NCI-H2171 treated with DMSO at 0.1 percent for 48 hours (cell line): ENCODE data around the gene DOCK9.

Experiments
- DNase-seq: peaks from one replicate; lab custom pipeline; 2025; lab: John Stamatoyannopoulos, UW

The DOCK9 gene

GRCh38 chr13:98977568-98978265, at the start of gene DOCK9:
TSS of gene DOCK9 (minus strand) at chr13:98978064. CDS start at chr13:98977909, 155 bp downstream.
- DNase-seq = no peak

- DNase-seq = no peak
These were observed 49.4 kb upstream of the DOCK9 start for GRCh38 chr13:99027260-99027659.

- no peak for DNase-seq
These were observed 45.1 kb upstream of the DOCK9 start for GRCh38 chr13:99022941-99023340.

GRCh38 chr13:99018418-99019180, 40.7 kb upstream of the DOCK9 start:
- no peak for DNase-seq

- peak; percentile 26 for DNase-seq
These were observed 38.0 kb upstream of the DOCK9 start for GRCh38 chr13:99015606-99016490.

- no peak for DNase-seq
These were observed 36.7 kb upstream of the DOCK9 start for GRCh38 chr13:99014522-99014921.

GRCh38 chr13:99013951-99014350, 36.1 kb upstream of the DOCK9 start:
- no peak for DNase-seq

- DNase-seq = no peak
These were observed 34.7 kb upstream of the DOCK9 start for GRCh38 chr13:99012539-99012938.

GRCh38 chr13:99009987-99010551, 32.2 kb upstream of the DOCK9 start:
- peak; percentile 72 for DNase-seq

- DNase-seq = no peak
These were observed 30.7 kb upstream of the DOCK9 start for GRCh38 chr13:99008577-99008976.

- DNase-seq = no peak
These were observed 29.6 kb upstream of the DOCK9 start for GRCh38 chr13:99007414-99007986.

GRCh38 chr13:99005609-99006008, 27.7 kb upstream of the DOCK9 start:
- DNase-seq = no peak

- peak; percentile 36 for DNase-seq
These were observed 27.1 kb upstream of the DOCK9 start for GRCh38 chr13:99004978-99005377.

GRCh38 chr13:99003851-99004471, 26.1 kb upstream of the DOCK9 start:
- peak; percentile 27 for DNase-seq

- no peak for DNase-seq
These were observed 25.3 kb upstream of the DOCK9 start for GRCh38 chr13:99003186-99003585.

- DNase-seq = no peak
These were observed 24.4 kb upstream of the DOCK9 start for GRCh38 chr13:99002172-99002710.

GRCh38 chr13:99000137-99000536, 22.3 kb upstream of the DOCK9 start:
- DNase-seq = no peak

GRCh38 chr13:98999639-98999952, 21.7 kb upstream of the DOCK9 start:
- DNase-seq = no peak

GRCh38 chr13:98998831-98999638, 21.2 kb upstream of the DOCK9 start:
- no peak for DNase-seq
